ENCODE measurements around the gene PGA4.
"Not testable (repeated sequence)": the region's sequence is repeated elsewhere in the genome, so short reads cannot be mapped to it uniquely, and the experiment has no call there.

PGA4 gene

GRCh38 chr11:61252332-61252731 is 30.2 kb downstream of the PGA4 start:
- not testable (repeated sequence) for DNase-seq

DNA sequence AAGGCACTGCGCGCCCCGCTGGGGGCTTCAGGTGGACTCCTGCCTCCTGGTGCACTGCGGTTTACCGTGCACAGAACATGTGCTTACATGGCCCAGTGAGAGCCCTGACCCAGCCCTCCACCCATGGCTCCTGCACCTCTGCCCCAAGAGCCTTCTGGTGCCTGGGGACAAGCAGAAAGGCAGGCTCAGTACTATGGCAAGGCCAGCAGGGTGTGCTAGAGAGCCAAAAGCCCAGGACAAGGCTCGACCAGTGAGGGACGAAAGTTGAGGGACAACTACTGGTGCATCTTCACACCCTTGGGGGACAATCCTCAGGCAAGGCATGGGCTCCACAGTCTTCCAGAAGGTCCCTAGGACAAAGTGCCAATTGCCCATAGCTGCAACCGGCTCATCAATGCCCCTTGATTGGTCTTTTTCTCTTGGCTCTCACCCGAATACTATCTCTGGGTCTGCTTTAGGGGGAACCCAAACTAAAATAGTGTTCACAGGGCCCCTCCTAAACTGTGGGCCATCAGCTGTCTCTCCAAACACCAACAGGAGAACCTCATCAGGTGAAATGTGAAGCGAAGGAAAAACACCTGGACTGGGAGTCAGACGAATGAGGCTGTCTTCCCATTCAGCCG is 32.4 kb downstream of the PGA4 start:
- peak; percentile 42 for DNase-seq

GRCh38 chr11:61256710-61257482 is 34.7 kb downstream of the PGA4 start:
- DNase-seq: no peak

DNA sequence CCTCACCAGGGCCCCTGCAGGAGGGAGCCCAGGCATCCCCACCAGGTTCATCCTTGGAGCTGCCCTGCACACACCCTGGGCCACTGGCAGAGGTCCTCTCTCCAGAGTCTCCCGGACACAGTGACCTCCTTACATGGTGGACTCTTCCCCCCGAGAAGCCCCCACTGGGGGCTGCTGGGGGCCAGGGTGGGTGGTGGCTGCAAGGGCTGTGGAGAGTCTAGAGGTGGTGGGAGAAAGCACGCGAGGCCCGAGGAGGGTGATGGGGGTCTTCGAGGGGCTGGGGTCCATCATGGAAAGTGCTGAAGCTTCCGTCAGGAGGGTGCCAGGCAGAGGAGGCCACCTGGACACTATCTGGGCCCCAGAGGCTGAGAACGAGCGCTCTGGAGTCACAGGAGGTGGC is 36.4 kb downstream of the PGA4 start:
- DNase-seq: no peak

DNA sequence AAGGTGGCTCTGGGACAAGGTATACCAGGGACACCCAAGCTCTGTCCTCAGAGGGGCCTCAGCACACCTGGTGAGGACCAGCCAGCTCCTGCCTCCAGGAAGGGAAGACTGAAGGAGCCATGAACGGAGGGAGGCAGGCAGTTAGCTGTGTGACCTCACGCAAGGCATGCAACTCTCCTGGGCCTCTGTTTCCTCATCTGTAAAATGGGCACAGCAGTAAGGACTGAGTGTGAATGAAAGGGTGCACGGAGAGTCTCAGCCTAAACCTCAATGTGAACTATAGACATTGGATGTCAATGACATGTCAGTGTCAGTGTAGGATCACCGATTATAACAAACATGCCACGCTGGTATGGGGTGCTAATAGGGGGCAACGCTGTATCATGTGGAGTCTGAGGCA is 37.2 kb downstream of the PGA4 start:
- DNase-seq: no peak

DNA sequence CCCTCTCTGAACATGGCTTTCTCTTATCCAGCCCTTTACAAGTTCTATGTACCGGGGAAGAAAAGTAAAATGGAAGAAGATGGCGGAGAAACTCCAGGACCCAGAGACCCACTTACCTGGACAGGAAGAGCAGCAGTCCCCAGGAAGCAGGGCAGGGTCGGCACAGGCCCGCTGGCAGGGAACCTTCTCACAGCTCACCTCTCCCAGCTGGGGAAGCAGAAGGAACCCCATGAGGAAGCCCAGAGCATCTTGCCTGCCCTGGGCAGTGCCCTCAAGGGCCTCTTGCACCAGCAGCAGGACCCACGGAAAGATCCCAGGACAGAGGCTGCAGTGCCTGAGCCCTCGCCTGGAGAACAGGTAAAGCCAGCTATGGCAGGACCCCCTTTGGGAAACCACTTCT is 42.2 kb downstream of the PGA4 start:
- no peak for DNase-seq

GRCh38 chr11:61264795-61265194 is 42.6 kb downstream of the PGA4 start:
- DNase-seq: no peak

GRCh38 chr11:61265357-61265756 is 43.2 kb downstream of the PGA4 start:
- no peak for DNase-seq

DNA sequence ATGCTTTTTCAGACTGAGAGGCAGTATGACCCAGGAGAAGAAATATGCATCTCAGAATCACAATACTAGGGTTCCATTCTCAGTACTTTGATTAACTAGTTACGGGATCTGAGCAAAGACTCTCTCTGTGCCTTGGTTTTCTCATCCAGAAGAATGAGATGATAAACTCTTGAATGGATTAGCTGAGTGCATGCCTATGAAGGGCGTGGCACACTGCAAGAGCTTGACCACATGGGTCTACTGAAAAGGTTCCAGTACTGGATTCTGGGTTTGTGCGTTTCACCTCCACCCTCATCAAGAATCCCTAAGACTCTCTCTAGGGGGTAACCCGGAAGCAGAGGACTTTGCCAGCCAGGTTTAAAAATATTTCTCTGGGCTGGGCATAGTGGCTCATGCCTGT is 44.5 kb downstream of the PGA4 start:
- DNase-seq: no peak

DNA sequence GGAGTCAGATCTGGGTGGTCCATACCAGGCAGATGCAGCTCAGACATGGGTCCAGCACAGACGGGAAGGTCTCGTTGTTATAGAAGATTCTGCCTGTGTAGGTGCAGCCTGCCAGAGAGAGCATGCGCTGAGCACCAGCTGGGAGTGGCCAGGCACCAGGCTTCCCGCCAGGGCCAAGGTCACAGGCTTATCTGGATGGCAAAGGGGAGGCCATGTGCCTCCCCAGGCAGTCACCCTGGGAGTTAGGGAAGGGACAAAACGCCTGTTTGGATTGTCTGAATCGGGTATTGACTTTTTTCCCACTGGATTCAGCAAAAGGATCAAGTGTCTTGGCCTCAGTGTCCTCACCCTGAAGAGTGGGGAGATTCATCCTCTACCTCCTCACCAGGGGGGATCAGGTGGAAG is 45.3 kb downstream of the PGA4 start:
- DNase-seq: no peak

DNA sequence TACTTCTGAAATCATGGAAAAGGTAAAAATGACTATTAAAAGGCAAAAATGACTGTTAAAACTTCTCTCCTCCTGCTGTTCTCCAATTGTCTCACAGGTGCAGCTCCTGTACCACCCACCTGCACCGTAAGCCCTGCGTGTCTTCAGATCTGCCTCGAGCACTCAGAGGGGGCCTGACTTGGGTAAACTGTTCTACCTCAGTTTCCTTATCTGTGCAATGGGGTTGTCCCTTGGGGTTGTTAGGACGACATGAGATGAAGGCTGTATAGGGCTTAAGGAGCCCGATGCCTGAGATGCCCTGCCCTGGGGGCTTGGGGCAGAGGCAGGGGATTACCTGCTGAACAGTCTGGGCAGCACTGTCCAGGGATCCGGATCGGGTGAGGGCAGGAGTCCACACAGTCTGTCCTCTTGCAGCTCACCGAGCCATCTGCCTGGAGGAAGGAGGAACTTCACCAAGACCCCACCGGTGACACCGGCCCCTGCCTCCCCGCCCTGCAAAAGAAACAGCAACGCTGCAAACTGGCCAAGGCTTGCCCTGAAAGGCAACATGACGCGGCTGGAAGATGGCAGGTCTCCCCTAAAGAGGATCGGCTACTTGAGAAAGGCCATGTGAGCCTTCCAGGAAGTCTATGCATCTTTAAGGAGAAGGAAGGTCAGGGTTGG is 46.6 kb downstream of the PGA4 start:
- DNase-seq: no peak

DNA sequence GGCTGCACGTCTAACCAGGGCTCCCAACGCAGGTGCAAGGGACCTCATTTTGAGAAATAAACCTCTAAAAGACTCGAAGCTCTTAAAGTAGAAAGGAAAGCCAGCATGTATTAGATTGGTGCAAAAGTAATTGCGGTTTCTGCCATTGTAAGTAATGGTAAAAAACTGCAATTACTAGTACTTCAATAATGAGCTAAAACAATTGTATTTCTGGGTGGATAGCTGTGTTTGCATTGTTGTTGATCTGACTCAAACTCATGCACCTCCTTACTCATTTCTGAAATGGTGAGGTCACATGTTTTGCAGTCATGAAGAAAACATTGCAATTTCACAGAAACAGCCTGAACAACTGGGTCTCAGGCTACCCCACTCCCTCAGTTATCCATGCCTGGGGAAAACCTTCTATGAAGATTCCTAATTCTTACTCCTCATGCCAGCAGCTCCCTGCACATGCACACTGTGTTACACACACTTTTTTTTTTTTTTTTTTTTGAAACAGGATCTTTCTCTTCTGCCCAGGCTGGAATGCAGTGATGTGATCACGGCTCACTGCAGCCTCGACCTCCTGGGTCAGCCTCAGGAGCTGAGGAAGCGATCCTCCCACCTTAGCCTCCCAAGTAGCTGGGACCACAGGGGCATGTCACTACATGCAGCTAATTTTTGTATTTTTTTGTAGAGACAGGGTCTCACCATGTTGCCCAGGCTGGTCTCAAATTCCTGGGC is 48.4 kb downstream of the PGA4 start:
- DNase-seq: no peak

DNA sequence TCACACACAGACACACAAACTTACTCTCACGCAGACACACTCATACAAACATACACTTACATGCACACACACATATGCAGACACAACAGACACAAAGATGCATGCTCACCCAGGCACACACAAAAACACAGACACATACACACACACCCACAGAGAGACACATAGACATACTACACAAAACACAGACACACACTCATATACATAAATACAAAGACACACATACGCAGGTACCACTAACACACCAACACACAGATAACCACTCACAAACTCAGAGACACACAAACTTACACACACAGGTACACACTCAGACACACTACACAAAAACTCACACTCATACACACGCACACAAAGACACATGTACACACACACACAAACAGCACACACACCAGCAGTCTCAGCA is 50.6 kb downstream of the PGA4 start:
- no peak for DNase-seq

DNA sequence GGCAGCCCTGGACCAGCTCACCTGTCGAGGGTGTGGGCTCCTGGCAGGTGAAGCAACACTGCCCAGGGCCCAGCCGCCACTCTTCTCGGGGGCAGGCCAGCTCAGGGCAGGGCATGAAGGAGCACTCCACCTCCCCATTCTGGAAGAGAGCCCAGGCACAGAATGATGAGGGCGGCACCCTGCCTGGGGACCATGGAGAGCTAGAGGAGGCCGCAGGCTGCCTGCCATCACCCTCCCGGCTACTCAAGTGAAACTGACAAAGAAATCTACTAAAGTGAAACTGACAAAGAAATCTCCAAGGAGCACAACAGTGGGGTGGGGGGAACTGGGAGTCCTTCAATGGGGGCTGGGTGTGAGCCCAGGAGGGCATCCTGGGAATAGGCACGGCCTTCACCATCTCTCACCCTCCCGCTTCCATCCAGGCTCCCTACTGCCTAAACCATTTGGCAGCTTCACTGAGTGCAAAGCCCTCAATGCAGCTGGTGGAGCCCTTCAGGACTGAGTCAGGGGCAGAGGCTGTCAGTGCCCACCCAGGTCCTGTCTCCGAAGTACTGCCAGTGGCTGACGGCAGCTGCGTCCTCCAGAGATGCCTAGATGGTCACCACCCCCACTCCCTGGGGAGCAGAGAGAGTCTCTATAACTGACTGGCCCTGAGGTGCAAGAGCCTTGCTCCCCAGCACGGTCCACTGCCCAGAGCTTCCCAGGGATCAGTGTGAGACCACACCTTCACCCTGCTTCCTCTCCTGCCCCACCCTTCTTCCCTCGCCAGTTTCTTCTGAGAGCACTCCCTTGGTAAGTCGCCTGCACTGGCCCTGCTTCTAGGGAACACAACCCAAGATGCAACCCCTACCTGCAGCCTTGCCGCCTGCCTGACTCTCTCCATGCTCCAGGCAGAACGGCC is 51.3 kb downstream of the PGA4 start:
- no peak for DNase-seq

DNA sequence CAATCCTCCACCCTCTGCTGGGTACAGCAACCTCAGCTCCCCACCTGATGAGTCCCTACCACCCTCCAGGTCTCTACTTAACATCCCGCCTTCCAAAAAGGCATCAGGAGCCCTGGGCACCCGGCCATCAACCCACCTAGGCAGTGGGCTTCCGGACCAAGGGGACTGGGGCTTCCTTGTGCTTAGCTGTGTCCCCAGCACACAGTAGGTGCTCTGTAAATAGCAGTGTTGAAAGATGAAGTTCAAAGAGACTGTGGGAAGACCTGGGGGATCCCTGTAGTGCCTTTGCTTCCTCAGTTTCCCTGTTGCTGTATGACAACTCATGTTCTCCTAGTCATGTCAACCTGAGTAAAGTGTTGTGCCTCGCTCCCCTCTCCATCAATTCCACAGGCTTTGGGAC is 51.9 kb downstream of the PGA4 start:
- DNase-seq: no peak

- DNase-seq: no peak
Measured at GRCh38 chr11:61275191-61275590, 53.0 kb downstream of the PGA4 start.

GRCh38 chr11:61277186-61278000 is 55.2 kb downstream of the PGA4 start:
- no peak for DNase-seq

DNA sequence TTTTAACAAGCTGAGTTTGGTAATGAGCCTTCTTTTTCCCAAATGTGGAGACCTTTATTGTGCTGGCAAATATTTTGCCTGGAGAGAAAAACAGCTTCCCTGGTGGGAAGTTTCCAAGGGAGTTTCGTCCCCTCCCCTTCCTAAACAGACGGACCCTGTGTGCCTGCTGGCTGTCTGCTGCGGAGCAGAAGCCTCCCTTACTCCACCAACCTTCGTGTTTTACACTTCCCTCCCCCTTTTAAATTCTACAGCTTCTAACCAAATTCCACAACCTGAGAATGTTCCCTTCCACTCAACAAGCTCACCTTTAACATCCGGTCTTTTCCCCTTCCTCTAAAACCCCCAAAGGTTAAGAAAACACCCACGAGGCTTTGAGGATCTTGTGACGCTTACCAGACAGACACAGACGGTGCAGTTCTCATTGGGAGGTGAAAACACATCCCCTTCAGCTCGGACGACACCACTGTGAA is 55.9 kb downstream of the PGA4 start:
- no peak for DNase-seq

GRCh38 chr11:61279934-61280659 is 58.0 kb downstream of the PGA4 start:
- no peak for DNase-seq

GRCh38 chr11:61280883-61281580 is 58.9 kb downstream of the PGA4 start:
- no peak for DNase-seq

Measured in CD4-positive, alpha-beta T cell treated with Interleukin-4 for 4 hours (primary cell).